GM19023 (cell line): ENCODE measurements around the gene THAP9.
"Not testable (repeated sequence)": the region's sequence is repeated elsewhere in the genome, so short reads cannot be mapped to it uniquely, and the experiment has no call there.

ENCODE experiments used
- ATAC-seq: cut with Tn5 transposase; IDR thresholded peaks from one replicate; pipeline ENCODE4 v1.9.1; 2021; ENCODE audit warnings: mild to moderate bottlenecking, moderate library complexity; ENCODE audit not compliant: unreplicated experiment

Gene THAP9, protein sequence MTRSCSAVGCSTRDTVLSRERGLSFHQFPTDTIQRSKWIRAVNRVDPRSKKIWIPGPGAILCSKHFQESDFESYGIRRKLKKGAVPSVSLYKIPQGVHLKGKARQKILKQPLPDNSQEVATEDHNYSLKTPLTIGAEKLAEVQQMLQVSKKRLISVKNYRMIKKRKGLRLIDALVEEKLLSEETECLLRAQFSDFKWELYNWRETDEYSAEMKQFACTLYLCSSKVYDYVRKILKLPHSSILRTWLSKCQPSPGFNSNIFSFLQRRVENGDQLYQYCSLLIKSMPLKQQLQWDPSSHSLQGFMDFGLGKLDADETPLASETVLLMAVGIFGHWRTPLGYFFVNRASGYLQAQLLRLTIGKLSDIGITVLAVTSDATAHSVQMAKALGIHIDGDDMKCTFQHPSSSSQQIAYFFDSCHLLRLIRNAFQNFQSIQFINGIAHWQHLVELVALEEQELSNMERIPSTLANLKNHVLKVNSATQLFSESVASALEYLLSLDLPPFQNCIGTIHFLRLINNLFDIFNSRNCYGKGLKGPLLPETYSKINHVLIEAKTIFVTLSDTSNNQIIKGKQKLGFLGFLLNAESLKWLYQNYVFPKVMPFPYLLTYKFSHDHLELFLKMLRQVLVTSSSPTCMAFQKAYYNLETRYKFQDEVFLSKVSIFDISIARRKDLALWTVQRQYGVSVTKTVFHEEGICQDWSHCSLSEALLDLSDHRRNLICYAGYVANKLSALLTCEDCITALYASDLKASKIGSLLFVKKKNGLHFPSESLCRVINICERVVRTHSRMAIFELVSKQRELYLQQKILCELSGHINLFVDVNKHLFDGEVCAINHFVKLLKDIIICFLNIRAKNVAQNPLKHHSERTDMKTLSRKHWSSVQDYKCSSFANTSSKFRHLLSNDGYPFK

DNA sequence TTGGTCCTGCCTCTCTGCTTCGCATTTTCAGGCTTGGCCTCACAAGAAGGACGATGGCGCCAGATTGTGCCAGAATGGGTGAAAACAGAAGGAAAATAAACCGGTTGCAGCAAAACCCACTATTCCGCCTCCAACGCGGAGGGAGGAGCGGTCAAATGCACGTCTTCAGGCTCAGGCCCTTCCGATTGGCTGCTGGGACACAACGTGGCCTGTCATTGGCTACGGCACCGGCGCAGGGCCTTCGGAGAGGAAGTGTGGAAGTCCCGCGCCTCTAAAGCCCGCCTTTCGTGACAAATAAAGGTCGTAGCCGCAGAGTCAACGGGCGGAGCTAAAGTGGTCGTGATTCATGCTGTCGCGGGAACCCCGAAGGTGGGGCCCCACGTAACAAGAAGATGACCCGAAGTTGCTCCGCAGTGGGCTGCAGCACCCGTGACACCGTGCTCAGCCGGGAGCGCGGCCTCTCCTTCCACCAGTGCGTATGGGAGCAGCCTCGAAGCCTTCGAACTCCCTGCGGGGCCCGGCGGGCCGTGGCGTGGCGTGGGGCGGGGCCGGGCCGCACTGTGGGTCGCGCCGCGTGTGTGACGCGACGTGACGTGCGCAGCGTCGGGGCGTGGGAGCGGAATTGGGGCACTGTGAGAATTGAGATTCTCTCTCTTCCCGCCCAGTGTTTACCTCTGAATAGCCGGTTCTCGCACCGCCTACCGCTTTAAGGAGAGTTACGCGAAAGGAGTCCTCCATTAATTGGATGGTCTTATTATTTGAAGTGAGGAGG lies at the start of gene THAP9:
Gene THAP9 (plus strand): TSS at position 325 of the 772 bp plus-strand sequence. CDS start 68 bp downstream, at position 393.
- peak; percentile 92 for ATAC-seq

DNA sequence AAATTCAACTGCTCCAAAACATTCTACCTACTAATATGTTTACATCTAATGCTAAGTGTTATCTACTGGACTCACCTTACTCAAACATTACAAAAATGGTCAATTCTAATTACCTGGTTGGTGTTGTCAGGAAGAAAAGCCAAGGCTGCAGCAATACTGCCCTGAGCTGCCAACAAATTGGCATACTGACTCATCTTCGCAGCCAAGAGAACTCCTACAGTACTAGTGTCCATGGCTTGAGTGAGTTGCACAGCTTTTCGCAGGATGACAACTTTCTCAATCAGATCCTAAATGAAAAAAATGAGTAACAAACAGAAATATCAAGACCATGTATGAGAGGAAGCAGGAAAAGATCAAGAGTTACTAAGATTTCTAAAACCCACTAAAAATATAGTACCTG lies 49.2 kb upstream of the THAP9 start:
- no peak for ATAC-seq

DNA sequence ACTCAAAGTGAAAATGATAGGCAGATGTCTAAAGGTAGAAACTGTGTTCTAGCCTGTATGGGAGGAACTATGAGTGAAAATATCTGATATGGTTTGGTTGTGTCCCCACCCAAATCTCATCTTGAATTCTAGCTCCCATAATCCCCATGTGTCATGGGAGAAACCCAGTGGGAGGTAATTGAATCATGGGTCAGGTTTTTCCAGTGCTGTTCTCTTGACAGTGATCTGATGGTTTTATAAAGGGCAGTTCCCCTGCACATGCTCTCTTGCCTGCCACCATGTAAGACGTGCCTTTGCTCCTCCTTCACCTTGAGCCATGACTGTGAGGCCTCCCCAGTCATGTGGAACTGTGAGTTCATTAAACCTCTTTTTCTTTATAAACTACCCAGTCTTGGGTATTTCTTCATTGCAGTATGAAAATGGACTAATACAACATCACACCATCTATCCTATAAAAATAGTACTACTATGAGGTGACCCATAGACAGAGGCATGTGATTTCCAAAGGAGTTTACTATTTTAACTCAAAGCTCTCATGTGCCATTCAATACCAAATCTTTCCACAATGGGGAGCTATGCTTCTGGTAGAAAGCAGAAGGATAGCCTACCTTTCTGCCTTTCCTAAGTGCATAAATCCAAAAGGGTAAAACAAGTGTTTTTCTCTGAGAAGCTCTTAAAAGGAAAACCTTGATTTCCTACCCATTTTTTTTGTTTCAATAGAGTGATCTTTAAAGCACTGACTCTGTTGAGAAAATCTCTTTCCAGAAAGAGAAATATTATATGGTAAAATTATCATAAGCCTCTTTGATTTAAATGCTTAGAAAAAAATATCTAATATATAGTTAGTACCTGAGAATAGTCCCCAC lies 48.4 kb upstream of the THAP9 start:
- ATAC-seq: no peak

DNA sequence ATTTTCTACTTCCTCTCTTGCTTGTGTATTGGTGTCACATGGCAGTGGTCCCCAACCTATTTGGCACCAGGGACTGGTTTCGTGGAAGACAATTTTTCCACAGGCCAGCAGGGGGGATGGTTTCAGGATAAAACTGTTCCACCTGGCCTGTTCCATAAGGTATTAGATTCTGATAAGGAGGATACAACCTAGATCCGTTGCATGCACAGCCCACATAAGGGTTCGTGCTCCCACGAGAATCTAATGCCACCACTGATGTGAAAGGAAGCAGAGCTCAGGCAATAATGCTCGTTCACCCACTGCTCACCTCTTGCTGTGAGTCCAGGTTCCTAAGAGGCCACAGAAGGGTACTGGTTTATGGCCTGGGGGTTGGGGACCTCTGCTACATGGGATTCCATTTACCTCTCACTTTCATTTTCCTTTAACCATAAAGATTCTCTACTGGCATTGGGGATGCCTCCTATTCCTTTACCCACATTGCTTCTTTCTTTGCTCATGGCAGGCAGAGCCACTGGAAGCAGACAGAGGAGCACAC lies 47.7 kb upstream of the THAP9 start:
- ATAC-seq: no peak

DNA sequence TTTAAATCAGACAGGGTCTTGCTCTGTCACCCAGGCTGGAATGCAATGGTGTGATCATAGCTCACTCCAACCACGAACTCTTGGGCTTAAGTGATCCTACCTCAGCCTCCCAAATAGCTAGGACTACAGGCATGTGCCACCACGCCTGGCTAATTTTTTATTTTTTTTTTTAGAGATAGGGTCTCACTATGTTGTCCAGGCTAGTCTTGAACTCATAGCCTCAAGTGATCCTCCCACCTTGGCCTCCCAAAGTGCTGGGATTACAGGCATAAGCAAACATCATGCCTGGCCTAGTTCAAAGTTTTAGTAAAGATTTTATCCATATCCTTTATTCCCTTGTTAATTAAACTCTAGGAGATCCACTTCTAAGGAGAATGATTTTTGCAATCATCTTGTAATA lies 40.0 kb upstream of the THAP9 start:
- ATAC-seq: not testable (repeated sequence)

DNA sequence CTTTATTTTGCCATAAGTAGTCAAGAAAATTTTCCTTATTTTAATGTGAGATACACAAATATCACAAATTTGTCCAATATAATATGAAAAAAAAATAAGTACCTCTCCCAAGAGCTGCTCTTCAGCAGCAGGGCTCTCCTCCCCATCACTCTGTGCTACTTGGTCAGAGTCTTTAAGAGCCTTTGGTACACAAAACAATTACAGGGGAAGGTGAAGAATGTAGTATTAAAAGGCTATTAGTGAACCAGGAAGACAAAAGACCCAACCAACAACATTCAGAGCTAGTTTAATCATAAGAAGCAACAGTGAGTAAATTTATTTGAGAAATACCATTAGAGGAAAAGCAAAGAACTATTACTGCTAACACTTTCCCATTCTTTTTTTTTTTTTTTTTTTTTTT lies 39.0 kb upstream of the THAP9 start:
- no peak for ATAC-seq

DNA sequence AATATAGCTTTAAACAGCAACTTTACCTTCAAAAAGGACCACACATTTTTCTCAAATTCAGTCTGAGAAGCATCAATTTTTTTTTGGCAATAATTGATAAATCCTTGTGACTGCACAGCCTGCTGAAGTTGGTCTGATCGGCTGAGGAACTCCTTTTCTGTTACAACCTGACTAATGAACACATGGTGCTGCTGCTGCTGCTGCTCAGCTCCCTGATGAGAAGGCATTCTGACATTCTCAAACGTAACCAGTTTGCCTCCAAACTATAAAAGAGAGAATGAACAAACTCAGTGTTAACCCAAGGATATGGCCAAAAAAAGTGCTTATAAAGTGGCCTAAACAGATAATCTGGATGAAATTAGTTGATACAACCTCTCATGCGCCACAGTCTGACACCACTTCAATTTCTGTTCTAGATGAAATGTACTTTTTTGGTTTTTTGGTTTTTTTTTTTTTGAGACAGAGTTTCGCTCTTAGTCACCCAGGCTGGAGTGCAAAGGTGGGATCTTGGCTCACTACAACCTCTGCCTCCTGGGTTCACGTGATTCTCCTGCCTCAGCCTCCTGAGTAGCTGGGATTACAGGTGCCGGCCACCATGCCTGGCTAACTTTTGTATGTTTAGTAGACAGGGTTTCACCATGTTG lies 36.1 kb upstream of the THAP9 start:
- no peak for ATAC-seq

DNA sequence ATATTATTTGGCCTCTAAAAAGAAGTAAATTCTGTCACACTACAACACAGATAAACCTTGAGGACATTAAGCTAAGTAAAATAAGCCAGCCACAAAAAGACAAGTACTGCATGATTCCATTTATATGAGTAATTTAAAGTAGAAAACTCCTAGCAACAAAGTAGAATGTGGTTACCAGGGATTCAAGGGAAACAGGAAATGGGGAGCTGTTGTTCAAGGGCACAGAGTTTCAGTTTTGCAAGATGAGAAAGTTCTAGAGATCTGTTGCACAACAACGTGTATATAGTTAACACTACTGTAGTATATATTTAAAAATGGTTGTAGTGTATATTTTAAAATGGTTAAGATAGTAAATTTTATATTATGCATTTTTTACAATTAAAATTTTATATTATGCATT lies 34.9 kb upstream of the THAP9 start:
- ATAC-seq: no peak

DNA sequence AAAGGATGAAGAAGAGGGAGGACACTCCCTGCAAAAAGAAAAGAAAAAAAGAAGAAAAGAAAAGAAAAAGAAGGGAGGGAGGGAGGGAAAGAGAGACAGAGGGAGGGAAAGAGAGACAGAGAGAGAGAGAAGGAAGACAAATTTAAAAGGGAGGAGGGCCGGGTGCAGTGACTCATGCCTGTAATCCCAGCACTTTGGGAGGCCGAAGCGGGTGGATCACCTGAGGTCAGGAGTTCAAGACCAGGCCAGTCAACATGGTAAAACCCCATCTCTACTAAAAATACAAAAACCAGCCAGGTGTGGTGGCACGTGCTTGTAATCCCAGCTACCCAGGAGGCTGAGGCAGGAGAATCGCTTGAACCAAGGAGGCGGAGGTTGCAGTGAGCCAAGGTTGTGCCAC lies 34.5 kb upstream of the THAP9 start:
- not testable (repeated sequence) for ATAC-seq

DNA sequence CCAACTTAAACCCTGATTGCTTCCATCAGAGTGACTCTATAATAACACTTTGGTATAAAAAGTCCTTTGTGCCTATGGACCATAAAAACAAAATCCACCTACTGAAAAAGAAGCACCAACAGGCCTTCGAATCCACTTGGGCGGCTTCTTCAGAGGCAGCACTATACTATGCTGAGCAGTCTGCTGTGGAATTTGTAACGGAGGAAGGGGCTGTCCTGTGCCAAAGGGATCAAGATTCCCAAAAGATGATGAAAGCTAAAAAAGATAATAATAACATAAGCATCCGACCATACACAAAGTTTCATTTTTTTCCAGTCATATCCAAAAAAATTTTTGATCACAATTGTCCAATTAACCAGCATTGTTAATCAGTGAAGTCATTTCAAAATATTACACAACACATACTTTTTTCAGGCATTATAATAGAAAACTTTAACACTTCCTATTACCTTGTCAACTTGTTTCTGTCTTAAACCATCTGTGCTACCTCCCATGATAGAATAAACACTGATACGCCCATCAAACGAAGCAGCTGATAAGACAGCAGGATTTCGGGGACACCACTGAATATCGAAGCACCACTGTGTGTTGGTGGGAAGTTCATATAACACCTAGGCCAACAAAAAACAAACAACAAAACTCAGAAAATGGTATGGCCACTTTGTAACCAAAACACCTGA lies 33.7 kb upstream of the THAP9 start:
- no peak for ATAC-seq

DNA sequence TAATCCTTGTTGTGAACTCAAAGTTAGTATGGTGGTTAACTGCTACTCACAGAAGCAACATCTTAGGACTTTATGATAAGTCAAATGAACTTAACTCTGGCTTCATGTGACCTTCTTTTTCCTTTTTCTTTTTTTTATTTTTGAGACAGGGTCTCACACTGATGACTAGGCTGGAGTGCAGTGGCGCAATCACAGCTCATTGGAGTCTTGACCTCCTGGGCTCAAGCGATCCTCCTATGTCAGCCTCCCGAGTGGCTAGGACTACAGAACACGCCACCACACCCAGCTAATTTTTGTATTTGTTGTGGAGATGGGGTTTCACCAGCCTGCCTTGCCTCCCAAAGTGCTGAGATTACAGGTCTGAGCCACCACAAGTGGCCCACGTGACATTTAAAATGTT lies 32.0 kb upstream of the THAP9 start:
- no peak for ATAC-seq

DNA sequence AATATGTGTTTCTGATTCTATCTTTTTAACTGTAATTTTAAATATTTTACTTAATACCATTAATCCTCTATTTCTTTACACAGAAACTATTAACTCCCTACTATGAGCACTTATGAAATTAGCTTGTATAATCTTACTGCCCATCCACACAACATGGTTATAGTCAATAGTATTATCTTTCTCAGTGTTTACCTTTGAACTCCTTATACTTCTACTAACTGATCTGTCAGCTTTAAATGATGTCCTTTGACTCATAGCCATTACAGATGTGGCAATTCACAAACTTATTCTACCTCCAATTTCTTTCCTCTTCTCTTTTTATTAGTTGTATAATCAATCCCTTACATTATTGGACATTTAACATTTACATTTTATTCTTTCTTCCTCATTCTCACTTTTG lies 15.1 kb upstream of the THAP9 start:
- no peak for ATAC-seq

DNA sequence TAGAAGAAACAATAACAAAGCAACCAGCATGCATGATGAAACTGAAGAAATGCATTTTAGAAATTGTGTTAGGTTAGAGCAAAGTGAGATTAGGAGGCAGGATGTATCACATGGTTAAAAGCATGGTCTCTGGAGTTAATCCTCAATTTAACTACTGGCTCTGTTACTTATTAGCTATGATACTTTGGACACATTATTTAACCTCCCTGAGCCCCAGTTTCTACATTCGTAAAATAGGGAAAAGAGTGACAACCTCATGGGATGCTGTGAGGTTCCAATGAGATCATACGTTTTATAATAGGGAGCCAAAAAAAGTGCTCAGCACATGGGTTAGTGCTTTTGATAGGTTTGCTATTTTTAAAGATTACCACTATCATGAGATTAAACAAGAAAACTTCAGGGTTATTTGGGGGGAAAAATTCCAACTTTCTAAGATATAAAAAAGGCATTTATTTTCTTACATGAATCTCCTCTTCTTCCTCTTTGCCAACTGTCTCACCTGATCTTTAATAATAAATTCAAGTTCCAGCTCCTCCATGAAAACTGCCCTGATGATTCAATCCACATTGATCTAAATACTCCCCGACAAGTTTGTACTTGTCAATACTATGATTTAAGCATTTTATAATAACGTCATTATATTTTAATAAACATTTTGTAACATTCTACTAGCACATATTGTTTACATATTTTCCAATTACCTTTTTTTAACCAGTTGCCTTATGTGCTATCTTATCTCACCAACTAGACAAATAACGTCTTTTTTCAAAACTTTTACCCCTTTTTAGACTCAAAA lies 14.2 kb upstream of the THAP9 start:
- ATAC-seq: no peak

DNA sequence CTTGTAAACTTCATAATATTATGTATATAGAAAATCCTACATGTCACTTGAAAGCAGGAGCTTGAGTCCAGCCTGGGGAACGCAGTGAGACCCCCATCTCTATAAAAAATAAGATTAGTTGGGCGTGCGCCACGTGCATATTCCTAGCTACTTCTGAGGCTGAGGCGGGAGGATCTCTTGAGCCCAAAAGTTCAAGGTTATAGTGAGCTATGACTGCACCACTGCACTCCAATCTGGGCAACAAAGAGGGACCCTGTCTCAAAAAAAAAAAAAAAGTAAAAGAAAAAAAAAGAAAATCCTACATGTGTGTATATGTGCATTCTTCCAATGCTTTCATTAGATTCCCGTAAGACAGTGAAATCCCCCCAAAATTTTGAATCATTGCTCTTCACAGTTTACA lies 11.2 kb upstream of the THAP9 start:
- ATAC-seq: no peak

DNA sequence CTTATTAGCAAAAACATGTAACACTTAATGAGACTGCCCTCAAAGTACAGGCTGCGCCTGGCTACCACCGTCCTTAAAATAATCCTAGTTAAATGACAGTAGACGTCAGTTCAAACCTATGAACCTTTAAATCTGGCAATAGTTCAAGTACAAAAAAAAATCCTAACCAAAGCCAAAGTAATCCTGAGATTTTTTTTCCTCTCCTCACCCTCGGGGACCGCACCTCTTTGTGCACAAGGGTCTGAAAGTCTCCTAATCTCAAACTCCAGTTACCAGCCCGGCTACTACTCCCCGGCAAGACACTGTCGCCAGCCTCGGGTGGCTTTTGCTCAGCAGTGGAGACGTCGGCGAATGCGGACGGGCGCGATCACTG lies 10.0 kb upstream of the THAP9 start:
- no peak for ATAC-seq

DNA sequence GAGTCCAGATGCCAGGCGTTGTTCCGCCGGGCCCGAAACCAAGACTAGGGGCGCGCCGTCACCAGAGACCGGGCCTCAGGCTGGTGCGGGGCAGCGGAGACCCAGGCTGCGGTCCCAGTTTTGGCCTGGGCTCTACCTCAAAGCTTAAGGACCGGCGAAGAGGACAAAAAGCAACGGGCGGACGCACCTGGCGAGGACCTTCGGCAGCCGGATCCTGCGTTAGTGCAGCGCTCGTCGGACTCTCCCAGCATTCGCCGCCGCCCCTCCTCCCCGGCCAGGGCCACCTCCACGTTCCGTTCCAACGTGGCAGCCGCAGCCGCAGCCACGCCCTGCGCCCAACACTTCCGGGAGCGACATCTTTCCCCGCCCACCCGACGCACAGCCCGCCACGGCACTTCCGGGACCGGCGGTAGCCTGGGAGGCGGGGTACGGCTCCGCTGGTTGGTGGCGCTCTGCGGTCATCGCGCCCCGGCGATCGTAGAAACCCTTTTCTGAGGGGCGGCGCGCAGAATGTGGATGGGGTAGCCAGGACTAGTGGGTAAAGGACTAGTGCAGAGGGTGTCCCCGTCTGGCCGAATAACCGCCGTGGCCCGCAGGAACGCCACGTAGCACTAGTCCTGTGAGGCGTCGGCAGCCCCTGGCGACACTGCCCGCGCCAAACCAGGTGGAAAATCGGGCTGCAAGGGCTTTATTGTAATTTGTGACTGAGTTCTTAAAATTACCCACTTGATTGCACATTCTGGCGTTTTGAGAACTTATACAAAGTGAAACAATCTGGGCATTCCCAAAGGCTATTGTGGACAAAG lies 9.4 kb upstream of the THAP9 start, which contains the start of gene SEC31A:
Gene SEC31A (minus strand): TSS at position 253 of the 806 bp plus-strand sequence. CDS start 9,217 bp downstream, outside the sequence.
- ATAC-seq: peak; percentile 95
